SJSA1 (cell line): ENCODE measurements around the gene MAJIN. TPM values are rescaled to one million over a fixed set of nuclear protein-coding genes. Genes with fewer than 3 reads are reported as not detected.

Source experiments
- DNase-seq, 2 experiments: peaks; one replicate each; pipeline ENCODE4 v3.0.0-alpha.2; 2015 to 2020; ENCODE audit warnings: low spot score in 2 of 2, low read depth in 1 of 2
- H3K27ac ChIP-seq: fragments of 250-450 bp; sonication (Bioruptor Pico); 2 replicates; pipeline ENCODE4 v1.5.1; 2020; ENCODE audit warnings: mild to moderate bottlenecking, moderate library complexity
- H3K27me3 ChIP-seq: fragments of 250-450 bp; sonication (Bioruptor Pico); replicated peaks from 2 replicates; pipeline ENCODE4 v1.5.1; 2020; ENCODE audit warnings: mild to moderate bottlenecking, moderate library complexity
- H3K36me3 ChIP-seq: fragments of 250-450 bp; sonication (Bioruptor Pico); 2 replicates; pipeline ENCODE4 v1.5.1; 2020; ENCODE audit warnings: mild to moderate bottlenecking
- H3K4me1 ChIP-seq: fragments of 250-450 bp; sonication (Bioruptor Pico); replicated peaks from 2 replicates; pipeline ENCODE4 v1.6.1; 2021; ENCODE audit warnings: mild to moderate bottlenecking
- H3K4me3 ChIP-seq: fragments of 250-450 bp; sonication (Bioruptor Pico); 2 replicates; pipeline ENCODE4 v1.5.1; 2020; ENCODE audit warnings: mild to moderate bottlenecking
- H3K9me3 ChIP-seq: fragments of 250-450 bp; sonication (Bioruptor Pico); replicated peaks from 2 replicates; pipeline ENCODE4 v1.5.1; 2020; ENCODE audit warnings: mild to moderate bottlenecking
- total RNA-seq: library from RNA; depleted of rRNA; stranded (reverse); fragments of >200 nt; shearing (Covaris generic); gene quantifications from 2 replicates; pipeline ENCODE4 v1.2.3, GENCODE V29; 2014

MAJIN gene
- total RNA-seq, 1 experiment from 2014 or later = not detected

DNA sequence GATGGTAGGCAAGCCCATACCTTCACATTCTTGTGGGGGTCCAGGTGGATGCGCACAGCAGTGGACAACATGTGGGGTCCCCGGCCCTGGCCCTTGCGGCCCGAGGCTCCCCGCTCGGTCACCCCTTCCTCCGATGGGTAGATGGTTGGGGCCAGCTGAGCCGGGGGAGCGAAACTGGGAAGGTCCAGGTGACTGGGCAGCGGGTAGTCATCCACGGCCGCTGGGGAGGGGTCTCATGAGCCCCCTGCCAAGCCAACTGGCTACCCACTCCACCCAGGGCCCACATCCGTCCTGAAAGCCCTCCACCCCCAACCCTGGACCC is 65.6 kb downstream of the MAJIN start:
- H3K36me3 ChIP-seq = peaks cover 91% of the 10 kb centered on the region

GRCh38 chr11:64905516-64906313 is 66.2 kb downstream of the MAJIN start:
- no peak for DNase-seq
- peaks cover 91% of the 10 kb centered on the region for H3K36me3 ChIP-seq

More for the DNA sequence above, 65.6 kb downstream of the MAJIN start:
- no peak overlapping the region for H3K4me3 ChIP-seq
- no peaks in the 10 kb centered on the region for H3K4me1 ChIP-seq
- DNase-seq = no peak
- H3K27me3 ChIP-seq = no peaks in the 10 kb centered on the region
- H3K9me3 ChIP-seq = no peaks in the 10 kb centered on the region
- H3K27ac ChIP-seq = no peak overlapping the region

GRCh38 chr11:64903291-64903833 is 68.5 kb downstream of the MAJIN start:
- Histone ChIP-seq H3K27ac (no peak overlapping the region), H3K27me3 (no peaks in the 10 kb centered on the region), H3K9me3 (no peaks in the 10 kb centered on the region; the same call in 1 of the 2 replicates), H3K36me3 (peaks cover 86% of the 10 kb centered on the region), H3K4me3 (no peak overlapping the region), H3K4me1 (peaks cover 5% of the 10 kb centered on the region)
- DNase-seq = no peak

More at GRCh38 chr11:64905516-64906313, 66.2 kb downstream of the MAJIN start:
- Histone ChIP-seq H3K27ac (no peak overlapping the region), H3K27me3 (no peaks in the 10 kb centered on the region), H3K4me3 (no peak overlapping the region), H3K4me1 (no peaks in the 10 kb centered on the region; the same call in 1 of the 2 replicates), H3K9me3 (no peaks in the 10 kb centered on the region; the same call in 1 of the 2 replicates)

- Histone ChIP-seq H3K4me3 (no peak overlapping the region), H3K4me1 (peaks cover 5% of the 10 kb centered on the region), H3K36me3 (peaks cover 86% of the 10 kb centered on the region), H3K9me3 (no peaks in the 10 kb centered on the region; the same call in 1 of the 2 replicates), H3K27ac (no peak overlapping the region), H3K27me3 (no peaks in the 10 kb centered on the region)
- DNase-seq = no peak
Observed at GRCh38 chr11:64902102-64902900, 69.6 kb downstream of the MAJIN start.

DNA sequence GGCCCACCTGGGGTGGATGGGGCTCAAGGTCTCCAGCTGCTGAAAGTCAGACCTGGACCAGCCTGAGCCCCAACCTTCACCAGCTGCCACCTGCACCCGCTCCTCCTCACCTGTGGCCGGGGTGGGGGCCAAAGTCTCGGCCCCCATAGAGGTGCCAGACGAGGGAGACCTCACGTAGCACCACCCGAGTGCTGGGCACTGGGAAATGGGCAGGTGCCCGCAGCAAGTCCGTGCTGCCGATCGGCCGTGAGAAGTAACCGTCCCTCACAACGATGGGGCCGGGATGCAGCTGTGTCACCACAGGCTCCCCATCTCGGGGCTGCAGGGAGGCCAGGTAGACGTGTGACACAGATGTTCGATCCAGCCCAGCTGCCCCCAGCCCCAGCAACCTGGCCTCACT is 71.1 kb downstream of the MAJIN start:
- H3K27ac ChIP-seq = no peak overlapping the region

GRCh38 chr11:64900263-64900678 is 71.6 kb downstream of the MAJIN start:
- peaks cover 5% of the 10 kb centered on the region for H3K4me1 ChIP-seq
- no peaks in the 10 kb centered on the region for H3K27me3 ChIP-seq
- H3K9me3 ChIP-seq = no peaks in the 10 kb centered on the region; the same call in 1 of the 2 replicates
- DNase-seq = no peak
- peaks cover 79% of the 10 kb centered on the region for H3K36me3 ChIP-seq
- H3K27ac ChIP-seq = no peak overlapping the region
- H3K4me3 ChIP-seq = no peak overlapping the region

More for the DNA sequence above, 71.1 kb downstream of the MAJIN start:
- Histone ChIP-seq H3K27me3 (no peaks in the 10 kb centered on the region), H3K36me3 (peaks cover 84% of the 10 kb centered on the region), H3K9me3 (no peaks in the 10 kb centered on the region; the same call in 1 of the 2 replicates), H3K4me1 (peaks cover 5% of the 10 kb centered on the region), H3K4me3 (no peak overlapping the region)
- DNase-seq = no peak

GRCh38 chr11:64898541-64898940 is 73.4 kb downstream of the MAJIN start:
- no peak for DNase-seq
- no peaks in the 10 kb centered on the region for H3K27me3 ChIP-seq
- H3K4me3 ChIP-seq = no peak overlapping the region
- peaks cover 5% of the 10 kb centered on the region for H3K4me1 ChIP-seq
- no peaks in the 10 kb centered on the region; the same call in 1 of the 2 replicates for H3K9me3 ChIP-seq
- H3K36me3 ChIP-seq = peaks cover 74% of the 10 kb centered on the region
- H3K27ac ChIP-seq = no peak overlapping the region

DNA sequence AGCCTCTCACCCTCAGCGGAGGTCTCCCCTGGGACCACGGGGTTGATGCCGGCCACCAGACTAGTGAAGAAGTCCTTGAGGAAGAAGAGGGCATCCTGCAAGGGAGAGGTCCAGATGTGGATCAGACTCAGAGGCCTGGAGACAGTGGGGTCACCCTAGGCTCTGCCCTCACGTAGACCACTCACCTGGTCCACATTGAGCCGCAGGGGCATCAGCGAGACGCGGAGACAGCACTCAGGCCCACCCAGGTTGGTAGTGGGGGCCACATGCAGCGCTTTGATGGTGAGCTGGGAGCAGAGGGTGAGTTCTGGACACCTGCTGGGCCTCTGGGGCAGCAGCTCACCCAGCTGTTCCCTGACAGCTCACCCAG is 73.8 kb downstream of the MAJIN start:
- H3K4me3 ChIP-seq = no peak overlapping the region
- H3K36me3 ChIP-seq = peaks cover 69% of the 10 kb centered on the region
- no peaks in the 10 kb centered on the region for H3K27me3 ChIP-seq
- no peak overlapping the region for H3K27ac ChIP-seq
- no peak for DNase-seq
- H3K4me1 ChIP-seq = peaks cover 5% of the 10 kb centered on the region
- no peaks in the 10 kb centered on the region; the same call in 1 of the 2 replicates for H3K9me3 ChIP-seq

GRCh38 chr11:64897381-64898075 is 74.4 kb downstream of the MAJIN start:
- no peak overlapping the region for H3K27ac ChIP-seq

DNA sequence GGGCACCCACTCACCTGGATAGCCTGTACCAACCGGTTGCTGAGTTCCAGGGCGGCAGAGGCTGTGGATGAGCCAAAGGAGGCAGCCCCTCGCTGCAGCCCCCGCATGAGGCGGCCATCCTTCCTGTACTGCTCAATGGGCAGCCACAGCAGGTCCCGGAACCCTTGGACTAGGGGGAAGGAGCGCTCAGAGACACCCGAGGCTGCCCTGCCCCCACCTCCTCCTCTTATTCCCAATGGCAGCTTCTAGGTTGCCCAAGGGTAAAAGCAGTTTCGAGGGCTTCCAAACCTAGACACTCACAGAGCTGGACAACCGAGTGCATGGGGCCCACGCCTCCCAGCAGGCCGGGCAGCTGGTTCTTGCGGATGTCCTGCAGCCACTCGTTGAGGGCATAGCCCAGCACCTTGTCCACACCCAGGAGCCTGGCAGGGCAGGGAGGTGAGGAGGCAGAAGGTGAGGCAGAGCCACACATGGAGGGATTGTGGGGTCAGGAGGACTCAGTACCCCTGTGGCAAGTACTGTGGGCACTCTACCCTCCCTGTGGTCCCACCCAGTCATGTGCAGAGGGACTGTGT is 75.4 kb downstream of the MAJIN start:
- DNase-seq = no peak

More at GRCh38 chr11:64897381-64898075, 74.4 kb downstream of the MAJIN start:
- Histone ChIP-seq H3K9me3 (no peaks in the 10 kb centered on the region; the same call in 1 of the 2 replicates), H3K4me3 (no peak overlapping the region), H3K4me1 (peaks cover 5% of the 10 kb centered on the region), H3K36me3 (peaks cover 66% of the 10 kb centered on the region), H3K27me3 (no peaks in the 10 kb centered on the region)
- no peak for DNase-seq

DNA sequence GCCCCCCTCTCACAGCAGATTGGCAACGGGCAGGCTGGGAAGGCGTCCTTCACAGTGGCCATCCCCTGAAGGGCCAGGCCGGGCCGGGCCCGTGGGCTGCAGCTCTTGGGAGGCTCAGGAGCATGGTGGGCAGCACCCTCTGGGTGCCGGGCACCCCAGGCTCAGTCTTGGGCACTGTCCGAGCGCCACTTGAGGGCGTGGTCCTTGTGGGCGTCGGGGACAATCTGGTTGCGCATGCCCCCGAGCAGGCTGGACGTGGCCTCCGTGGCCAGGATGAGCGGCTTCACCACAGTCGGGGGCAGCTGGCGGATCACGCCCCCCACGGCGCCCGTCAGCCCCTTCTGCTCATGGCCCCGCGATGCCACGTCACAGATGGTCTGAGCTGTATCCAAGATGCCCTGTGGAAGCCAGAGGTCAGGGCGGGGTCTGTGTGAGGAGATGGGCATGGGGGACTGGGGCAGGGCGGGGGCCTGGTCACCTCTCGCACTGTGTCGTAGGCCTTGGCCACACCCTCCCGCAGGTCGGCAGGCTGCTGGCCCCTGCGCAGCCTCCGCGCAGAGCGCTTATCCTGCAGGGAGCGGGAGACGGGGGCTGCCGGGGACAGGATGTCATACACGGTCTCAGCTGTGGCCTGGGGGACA is 77.0 kb downstream of the MAJIN start:
- Histone ChIP-seq H3K27me3 (no peaks in the 10 kb centered on the region), H3K4me1 (no peaks in the 10 kb centered on the region), H3K36me3 (peaks cover 41% of the 10 kb centered on the region), H3K9me3 (no peaks in the 10 kb centered on the region), H3K27ac (no peak overlapping the region), H3K4me3 (no peak overlapping the region)
- DNase-seq = no peak

More for the DNA sequence above, 75.4 kb downstream of the MAJIN start:
- Histone ChIP-seq H3K27me3 (no peaks in the 10 kb centered on the region), H3K4me3 (no peak overlapping the region), H3K4me1 (peaks cover 5% of the 10 kb centered on the region), H3K36me3 (peaks cover 57% of the 10 kb centered on the region), H3K27ac (no peak overlapping the region), H3K9me3 (no peaks in the 10 kb centered on the region; the same call in 1 of the 2 replicates)

- Histone ChIP-seq H3K4me3 (no peak overlapping the region), H3K27me3 (no peaks in the 10 kb centered on the region), H3K9me3 (no peaks in the 10 kb centered on the region), H3K27ac (no peak overlapping the region), H3K36me3 (peaks cover 39% of the 10 kb centered on the region), H3K4me1 (no peaks in the 10 kb centered on the region)
- DNase-seq = peak; percentile 82 to 98
Observed at GRCh38 chr11:64894070-64894811, 77.7 kb downstream of the MAJIN start.
